GM19455 (cell line): Measurements from ENCODE around the gene DYNC2H1.

ENCODE experiments used
- ATAC-seq: cut with Tn5 transposase; IDR thresholded peaks from one replicate; pipeline ENCODE4 v1.9.1; 2021; ENCODE audit not compliant: unreplicated experiment

The DYNC2H1 gene

DNA sequence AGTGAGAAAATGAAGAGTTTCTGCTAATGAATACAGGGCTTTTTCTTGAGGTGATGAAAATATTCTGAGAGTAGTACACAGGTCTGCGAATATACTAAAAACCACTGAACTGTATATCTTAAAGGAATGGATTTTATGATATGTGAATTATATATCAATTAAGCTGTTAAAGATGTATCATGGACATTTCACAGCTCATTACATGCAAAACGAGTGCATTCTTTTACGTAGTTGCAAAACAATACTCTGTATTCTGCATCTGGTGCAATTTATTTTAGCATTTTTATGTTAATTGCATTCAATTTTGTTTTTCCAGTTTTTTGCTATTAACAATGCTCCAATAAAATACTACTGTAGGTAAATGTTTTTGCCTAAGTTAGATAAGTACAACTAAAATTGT is 411.6 kb downstream of the DYNC2H1 start:
- no peak for ATAC-seq

DNA sequence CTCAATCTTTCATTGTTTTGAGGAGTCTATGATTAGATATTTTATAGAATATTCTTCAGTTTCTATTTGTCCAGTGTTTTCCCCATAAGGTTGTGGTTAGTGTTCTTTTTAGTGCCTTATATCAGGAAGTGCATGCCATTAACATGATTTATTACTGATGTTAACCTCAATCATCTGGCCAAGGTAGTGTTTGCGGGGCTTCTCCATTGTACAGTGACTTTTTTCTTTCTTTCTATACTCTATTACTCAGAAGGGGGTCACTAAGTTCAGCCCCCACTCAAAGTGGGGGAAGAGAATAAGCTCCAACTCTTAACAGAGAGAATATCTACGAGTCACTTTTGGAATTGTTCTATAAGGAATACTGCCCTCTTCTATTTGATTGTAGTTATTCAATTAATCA is 415.8 kb downstream of the DYNC2H1 start:
- no peak for ATAC-seq

DNA sequence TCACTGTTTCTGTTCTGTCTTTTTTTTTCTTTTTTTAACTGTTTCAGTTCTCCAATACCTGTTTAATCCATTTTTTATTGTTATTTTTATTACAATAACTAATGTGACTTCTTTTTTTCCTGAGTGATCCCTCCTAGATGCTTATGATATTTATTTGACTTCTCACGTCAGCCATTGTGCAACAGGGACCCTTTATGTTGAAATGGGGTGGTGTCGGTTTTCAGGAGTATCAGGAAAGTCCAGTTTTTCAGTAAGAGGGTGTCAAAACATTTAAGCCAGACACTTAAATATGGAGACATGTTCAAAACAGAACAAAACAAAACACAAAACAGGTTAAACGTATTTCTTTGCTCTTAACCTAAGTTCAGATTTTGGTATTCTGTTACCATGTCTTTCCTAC is 418.8 kb downstream of the DYNC2H1 start:
- ATAC-seq: no peak

DNA sequence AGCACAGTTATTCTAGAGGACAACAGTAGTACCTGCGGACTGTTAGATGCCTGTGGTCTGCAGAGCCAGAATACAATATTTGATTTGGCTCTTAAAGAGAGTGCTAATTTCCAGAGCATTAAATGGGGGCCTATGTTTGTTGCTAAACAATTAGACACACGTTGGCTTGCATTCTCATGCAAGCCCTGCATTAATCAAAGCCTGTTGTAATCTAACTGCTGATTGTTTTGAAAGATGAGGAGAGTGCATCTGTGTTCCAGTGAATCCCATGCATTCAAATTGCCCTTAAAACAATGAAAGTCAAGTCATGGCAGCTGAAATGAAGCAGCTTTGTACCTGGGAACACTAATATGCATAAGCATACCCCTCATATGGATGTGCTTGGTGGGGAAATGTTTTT is 419.4 kb downstream of the DYNC2H1 start:
- ATAC-seq: no peak

DNA sequence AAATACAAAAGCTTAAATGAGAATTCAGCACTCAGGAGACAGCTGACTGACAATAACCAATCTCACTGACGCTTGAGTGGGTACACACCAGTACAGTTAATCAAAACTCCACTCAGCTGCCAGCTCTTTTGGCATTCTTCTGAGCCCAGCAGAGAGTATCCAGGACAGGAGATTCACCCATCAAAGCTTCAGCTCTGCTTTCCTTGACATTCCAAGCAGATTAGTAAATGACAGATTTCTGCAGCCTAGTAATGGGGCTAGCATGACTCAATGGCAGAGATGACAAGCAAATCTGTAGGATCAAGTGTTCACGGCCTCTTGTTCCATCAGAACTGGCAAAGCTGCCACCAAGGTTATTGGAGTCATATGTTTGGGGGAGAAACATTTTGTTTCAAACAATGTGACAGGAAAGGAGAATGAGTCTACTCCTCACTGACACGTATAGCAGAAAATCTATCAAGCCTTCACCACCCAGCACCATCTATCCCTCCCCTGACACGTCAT is 420.0 kb downstream of the DYNC2H1 start:
- ATAC-seq: no peak
